GM18867 (cell line): ENCODE measurements around the gene NPAS2.

Source experiments
- ATAC-seq: cut with Tn5 transposase; IDR thresholded peaks from one replicate; pipeline ENCODE4 v1.9.1; 2021; ENCODE audit warnings: mild to moderate bottlenecking, moderate library complexity; ENCODE audit not compliant: unreplicated experiment

Gene NPAS2

DNA sequence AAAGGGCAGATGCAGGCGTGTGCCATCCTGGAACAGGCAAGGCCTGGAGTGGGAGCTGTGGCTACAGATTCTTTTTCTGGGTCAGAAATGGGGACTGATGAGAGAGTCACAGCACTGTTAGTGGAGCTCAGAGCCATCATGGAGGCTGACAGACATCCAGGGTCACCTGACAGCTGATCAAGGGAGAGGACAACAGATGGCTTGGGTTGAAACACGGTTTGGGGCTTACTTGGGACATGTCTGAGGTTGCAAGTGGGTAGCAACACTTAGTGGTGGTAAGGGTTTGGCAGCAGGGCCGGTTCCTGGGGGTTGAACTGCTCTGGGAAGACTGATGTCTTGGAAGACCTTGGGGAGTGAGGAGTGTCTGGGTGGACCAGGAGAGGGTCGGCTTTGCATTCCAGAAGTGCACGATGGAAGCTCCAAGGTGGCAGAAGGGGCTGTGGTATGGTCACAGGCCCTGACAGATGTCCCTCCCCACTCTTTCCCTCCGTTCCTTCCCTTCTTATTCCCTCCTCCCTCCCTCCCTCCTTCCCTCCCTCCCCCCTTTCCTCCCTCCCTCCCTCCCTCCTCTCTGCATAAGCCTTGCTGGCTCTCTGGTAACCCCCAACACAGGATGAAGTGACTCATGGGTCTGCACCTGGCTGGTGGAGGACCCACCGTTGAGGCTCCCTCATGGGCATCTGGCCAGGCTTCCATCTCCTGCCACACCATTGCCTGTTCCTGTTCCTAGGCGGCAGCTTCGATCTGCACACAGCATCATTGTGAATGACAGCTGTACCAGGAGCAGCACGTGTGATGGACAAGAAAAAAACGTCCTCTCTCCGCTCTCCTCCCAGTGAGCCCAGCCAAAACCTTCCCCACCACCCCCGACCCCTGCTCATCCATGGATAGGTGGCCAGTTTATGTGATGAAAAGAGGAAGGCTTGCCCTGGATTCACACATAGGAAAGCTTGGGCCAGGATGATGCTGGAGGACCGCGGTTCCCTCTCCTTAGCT lies 118.4 kb downstream of the NPAS2 start:
- no peak for ATAC-seq

DNA sequence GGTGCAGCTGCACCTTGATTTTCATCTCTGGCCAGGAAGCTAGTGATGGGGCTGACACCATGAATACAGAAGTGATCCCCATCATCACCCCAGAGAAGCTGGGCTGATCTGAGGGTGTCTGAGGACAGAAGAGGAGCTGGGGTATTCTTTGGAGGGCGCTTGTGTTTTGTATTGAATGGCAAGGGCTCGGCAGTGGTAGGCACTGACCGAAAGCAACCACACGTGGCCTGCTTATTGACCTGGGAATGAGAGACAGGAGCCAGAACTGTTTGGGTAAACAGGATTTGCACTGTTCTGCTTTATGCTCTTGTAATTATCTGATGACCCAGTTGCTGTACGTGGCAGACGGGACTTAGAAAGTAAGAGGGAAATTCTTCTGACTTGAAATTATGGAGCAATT lies 119.5 kb downstream of the NPAS2 start:
- no peak for ATAC-seq

DNA sequence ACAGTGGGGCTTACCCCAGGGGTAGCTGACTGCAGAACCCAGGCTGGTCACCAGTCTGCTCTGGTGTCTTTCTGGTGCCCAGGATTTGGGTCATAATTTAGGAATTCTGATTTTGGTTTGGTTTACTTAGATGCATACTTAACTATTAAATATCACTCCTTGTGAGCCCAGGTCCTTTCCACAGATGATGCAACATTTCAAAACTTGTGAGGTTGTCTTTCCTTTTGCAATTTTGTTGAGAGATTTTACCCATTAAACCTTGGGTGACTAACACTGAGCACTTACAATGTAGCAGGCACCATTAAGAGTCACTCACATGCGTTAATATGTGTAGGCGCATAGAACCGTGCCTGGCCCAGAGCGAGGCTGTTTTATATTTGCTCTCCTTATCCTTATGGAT lies 120.3 kb downstream of the NPAS2 start:
- no peak for ATAC-seq

DNA sequence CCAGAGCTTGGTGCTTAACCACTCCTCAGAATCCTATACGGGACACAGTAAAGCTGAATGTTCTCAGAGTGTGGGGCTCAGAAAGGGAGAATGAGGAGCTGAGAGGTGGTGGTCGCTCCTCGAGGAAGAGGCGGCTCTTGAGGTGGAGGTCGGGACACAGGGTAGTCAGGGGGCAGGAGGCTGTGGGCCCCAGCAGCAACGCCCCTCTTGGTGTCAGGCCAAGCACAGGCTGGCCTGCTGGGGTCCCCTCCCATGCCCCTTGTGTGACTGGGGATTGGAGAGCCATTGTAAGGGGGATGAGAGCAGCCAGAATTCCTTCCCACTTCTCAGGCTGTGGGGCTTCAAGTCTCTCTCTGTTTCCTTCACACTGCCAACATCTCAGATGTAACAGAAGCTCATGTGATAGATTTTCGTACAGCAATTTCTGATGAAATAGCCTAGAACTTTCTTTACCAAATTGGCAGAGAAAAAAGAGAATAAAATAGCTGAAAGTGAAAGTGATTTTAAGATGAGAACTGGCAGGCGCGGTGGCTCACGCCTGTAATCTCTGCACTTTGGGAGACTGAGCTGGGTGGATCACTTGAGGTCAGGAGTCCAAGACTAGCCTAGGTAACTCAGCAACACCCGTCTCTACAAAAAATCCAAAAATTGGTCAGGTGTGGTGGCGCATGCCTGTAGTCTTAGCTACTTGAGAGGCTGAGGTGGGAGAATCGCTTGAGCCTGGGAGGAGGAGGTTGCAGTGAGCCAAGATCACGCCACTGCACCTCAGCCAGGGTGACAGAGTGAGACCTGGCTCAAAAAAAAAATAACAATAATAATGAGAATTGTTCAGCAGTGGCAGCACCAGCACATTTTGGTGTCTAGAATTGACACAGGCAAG lies 121.1 kb downstream of the NPAS2 start:
- no peak for ATAC-seq

DNA sequence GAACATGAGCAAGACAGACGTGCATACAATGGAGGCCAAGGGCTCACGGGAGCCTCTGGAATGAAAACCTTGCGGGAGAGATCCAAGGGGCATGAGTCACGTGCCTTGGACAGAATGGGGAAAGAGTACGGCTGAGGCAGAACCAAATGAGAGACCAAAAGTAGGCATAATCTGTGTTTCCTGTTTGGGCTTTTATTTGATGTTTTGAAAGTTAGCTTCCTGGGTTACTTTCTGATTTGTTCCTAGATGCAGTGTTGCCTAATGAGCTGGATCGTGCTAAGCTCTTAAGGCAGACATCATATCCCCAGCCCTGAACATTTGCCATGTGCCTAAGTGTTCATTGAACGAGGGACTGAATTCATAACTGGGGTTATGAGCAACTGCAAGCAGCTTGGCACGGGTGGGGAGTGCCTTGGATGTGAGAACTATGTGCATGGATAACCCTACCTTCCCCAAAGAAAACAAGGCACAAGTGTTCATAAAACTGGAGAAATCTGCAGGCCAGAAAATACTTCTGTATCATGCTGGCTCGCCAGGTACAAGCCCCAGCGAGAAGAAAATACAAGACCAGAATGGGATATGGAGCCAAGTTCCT lies 121.8 kb downstream of the NPAS2 start:
- no peak for ATAC-seq

DNA sequence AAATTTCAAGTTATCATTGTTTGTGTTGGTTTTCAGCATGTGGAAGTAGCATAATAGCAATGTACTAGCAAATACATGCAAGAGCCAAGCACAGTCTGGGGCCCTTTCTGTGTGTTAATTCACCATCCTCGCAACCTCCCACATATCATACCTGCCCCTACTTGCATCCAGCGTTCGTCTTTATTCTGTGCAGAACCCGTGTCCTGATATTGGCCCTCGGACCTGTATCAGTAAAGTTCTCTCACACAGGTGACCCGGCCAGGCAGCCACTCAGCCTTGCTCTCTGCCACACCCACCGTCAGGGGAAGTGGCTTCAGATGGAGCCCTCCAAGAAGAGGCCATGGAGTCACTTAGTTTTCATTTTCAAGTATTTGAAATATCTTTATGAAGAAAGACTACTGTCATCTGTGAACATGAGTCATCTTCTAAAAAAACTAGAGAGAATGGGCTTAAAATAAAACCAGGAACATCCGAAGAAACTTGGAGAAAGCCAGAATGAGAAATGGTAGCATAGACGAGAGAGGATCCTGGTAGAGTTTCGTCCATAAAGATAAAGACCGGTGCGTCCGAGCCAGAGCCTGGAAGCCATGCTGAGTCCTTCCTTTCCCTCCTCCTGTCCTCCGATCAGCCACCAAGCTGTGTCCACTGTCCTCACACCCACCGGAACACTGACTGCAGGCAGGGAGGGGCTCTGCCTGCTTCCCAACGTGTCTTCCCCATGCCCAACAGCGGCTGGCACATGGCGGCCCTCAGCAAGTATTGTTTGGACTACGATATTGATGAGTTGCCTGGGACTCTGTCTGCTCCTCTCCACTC lies 124.9 kb downstream of the NPAS2 start:
- ATAC-seq: no peak

DNA sequence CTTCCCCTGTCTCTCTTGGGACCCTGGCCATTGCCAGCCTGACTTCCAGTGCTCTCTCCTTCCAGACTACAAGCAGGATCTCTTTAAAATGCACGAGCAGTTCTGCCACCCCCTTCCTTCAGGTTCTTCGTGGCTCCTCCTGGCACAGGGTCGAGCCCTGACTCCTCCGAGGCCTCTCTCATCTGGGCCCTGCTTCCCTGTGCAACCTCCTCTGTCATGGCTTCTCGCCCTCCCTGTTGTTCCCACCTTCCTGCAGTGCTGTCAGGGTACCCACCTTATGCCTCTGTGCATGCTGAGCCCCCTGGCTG lies 125.4 kb downstream of the NPAS2 start:
- no peak for ATAC-seq

DNA sequence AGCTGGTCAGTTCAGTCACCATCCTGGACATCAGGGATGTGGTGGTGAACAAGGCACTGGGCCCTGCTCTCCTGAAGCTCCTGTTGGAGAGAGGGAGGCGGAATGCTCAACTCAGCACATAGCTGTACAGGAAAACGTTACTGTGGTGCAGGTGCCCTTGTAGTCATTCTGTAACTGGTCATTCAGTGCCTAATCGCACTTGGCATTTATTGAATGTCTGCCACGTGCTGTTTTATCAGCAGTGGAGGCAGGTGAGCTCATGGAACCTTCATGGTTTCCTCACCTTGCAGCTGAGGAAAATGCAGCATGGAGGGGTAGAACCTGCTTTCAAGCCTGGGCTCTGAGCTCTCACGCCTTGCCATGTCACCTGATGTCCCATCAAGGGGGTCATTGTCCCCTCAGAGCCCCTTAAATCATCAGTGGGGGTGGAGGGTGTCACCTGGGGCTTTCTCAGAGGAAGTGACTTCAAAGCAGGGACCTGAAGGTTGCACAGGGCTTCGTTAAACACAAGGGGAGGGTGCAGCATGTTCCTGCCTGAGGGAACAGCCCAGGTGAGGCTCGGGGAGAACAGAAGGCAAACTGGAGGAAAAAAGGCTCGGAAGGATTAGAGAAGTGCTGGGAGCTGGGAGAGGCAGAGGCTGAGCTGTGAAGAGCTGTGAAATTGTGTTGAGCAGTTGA lies 126.1 kb downstream of the NPAS2 start:
- no peak for ATAC-seq

DNA sequence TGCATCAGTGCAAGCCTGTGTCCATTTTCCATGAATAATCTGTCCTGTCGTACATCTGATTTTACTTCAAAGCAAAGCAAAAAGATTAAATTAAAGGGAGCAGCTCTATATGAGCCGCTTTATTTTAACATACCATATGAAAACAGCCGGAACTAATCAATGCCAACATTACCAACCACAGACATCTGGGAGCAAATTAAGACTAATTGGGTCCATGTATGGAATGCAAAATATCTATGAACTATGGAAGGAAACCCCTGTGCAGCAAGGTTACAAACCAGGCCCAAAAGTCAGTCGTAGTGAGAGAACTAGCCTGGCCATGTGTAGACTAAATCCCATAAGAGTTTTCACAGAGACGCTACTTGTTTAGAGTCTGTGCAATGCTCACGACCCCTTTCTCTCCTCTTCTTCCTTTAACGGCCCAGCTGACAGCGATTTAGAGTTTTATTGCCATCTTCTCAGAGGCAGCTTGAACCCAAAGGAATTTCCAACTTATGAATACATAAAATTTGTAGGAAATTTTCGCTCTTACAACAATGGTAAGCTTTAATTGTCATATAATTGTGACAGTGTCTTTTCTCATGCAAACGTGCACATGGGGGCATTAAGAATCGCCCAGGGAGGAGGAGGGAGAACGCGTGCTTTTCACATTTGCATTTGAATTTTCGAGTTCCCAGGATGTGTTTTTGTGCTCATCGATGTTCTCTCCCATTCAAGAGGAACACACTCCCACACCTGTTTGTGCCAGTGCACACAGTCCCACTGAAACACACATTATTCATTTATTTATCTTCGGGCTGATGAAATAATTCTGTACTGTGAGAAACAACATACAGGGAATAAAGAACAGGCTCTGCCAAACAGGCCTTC lies 129.2 kb downstream of the NPAS2 start:
- no peak for ATAC-seq

DNA sequence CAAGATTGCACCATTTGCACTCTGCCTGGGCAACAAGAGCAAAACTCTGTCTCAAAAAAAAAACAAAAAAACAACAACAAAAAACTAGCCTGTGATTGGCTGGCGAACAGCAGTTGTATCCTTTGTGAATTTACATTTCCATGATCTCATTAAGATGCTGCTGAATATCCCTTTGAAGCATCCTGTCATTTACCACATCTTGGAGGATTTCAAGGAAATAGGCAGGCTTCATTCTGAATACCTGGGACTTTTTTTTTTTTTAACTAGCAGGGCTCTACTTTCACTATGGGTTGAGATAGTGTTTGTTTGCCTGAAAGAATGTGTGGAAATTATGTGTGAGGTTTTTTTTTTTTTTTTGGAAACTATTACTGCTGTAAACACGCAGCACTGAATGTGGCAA lies 132.6 kb downstream of the NPAS2 start:
- no peak for ATAC-seq

DNA sequence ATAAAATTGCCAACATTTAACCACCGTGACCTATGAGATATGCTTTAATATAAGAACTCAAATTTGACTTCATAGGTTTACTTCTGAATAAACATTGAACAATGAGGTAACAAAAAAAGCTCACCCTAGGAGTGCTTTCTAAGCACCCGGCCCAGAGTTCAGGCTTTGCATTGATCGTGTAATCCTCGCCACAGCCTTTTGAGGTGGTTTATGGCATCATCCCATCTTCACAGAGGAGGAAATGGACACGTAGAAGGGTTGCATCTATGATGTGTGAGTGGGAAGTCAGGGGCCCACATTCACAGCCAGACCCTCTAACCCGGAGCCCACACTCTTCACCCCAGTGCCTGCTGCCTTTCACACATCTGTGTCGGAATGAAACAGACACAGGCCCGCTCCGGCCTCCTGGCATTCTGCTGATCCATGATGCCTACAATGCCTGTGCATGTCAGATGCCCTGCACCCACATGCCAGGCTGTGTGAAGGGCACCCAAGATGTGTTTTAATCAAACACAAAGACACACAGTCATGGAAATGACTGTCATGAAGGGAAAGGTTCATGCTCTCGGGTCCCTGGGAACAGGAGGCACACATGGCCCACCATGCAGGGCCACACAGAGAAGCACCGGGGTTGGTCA lies 133.6 kb downstream of the NPAS2 start:
- ATAC-seq: no peak

DNA sequence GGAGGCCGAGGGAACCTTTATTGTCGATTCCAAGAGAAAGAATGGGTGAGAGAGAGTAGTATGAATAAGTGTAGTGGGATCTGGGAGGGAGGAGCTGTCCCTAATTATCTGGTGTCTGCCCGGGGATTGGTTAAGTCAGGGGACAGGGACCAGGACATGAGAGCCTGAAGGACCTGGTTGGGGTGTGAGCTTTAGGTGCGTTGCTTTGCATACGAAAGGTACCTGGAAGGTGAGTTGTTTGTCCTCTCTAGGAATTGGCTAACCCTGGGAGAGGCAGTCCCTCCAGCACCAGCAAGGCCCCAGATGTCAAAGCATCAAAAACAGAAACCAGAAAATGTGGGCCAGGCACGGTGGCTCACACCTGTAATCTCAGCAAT lies 134.1 kb downstream of the NPAS2 start:
- no peak for ATAC-seq

DNA sequence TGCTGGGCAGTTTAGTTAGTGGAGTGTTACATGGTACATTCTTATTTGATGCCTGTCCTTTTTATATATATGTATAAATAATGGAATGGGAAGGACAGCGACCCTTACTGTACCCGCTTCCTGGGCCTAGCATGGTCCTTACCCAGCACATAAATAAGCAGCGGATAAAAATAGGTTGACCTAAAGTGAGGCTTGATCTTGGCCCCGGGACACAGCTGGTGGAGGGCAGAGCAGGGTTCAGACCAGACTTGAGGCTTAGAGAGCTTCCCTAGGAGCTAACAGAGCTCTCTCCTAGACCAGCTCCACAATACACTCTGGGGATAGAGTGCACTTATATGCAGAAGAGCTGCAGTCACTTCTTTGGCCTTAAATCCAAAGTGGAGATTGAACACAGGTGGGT lies 135.3 kb downstream of the NPAS2 start:
- no peak for ATAC-seq

DNA sequence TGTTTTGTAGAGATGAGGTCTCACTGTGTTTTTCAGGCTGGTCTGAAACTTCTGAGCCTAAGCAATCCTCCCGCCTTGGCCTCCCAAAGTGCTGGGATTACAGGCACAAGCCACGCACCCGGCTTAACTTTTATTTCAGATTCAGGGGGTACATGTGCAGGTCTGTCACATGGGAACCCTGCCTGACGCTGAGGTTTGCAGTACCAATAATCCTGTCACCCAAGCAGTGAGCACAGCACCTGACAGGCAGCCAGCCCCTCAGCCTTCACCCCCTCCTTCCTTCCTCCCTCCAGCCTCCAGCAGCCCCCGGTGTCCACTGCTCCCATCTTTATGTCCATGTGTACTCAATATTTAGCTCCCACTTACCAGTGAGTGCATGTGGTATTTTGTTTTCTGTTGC lies 136.1 kb downstream of the NPAS2 start:
- ATAC-seq: no peak

DNA sequence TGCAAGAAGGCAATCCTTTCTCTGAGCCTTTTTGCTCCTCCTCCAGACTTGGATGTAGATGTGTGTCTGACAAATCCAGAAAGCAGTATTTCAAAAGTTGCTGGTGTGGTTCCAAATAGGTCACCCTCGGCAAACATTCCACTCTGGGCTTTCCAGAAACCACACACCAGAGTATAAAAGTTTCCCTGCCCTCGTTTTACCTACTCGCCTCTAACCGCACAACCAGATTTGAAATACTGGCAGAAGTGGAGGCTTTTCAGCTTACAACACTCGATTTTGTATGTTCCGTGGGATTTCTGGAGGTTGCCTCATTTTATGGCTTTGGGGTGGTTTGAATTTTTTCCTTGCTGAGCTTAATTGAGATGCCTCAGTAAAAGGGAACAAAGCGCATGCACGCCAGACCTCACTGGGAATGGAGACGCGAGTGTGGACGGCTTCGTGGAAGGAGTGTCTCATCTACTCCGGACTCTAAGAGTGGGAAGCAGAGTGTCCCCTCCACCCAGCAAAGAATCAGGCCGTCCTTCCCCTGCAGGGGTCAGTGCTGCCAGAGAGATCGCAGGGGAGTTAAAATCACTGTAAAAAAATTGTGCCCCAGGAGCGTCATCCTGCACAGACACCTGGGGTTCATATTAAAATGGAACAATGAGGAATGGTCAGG lies 138.2 kb downstream of the NPAS2 start:
- no peak for ATAC-seq

DNA sequence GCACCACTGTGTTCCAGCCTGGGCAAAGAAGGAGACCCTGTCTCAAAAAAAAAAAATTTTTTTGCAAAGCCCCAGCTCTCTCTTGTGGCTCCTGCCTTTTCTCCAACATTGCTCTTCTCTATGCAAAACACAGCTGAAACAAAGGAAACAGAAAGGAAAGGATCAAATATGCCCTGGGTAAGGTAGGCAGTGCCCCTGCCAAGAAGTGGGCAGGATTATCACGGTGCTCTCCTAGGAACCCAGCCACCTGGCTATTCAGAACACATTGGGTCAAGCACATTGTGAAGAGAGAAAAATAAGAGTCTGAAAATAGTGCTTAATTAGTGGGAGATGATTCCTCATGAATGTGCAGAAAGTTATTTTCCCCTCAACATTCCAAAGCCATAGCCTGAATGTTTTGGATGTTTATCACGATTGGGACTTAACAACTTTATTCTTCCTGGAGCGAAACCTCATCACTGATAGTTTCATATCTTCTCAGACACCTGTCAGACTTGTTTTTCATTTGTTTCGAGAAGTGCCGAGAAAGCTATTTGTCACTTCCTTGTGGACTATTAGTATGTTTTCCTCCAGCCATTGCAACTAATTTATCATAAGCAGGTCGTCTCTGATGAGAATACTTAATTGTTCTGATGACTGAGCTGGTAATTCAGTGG lies 139.4 kb downstream of the NPAS2 start:
- no peak for ATAC-seq

DNA sequence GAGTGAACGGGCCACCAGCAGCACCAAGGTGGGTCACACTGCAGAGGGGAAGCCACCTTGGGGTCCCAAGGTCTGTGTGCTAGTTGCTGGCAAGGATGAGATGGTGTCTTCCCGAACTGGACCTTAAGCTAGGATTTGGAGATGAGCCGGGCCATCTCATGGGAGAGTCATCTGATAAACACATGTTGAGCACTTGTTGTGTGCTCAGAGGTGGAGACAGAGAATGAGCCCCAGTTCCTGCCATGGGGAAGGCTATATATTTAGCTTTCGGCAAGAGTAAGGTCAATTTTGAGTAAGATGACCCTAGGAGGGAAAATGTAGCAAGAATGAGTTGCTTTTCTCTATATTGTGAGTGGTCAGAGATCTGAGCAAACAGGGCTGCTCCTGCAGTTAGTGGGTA lies 140.7 kb downstream of the NPAS2 start:
- no peak for ATAC-seq
